Neural cell (in vitro differentiated cells): Measurements from ENCODE around the gene CACNA1A. TPM values are rescaled to one million over a fixed set of nuclear protein-coding genes. Genes with fewer than 3 reads are reported as not detected.
A peak's percentile ranks its signal among the peaks of the same experiment; 100 is the strongest.
"Not testable (repeated sequence)": the region's sequence is repeated elsewhere in the genome, so short reads cannot be mapped to it uniquely, and the experiment has no call there.

Source experiments
- H2AFZ ChIP-seq: fragments of 200-600, 300-800 bp; sonication (generic), shearing (Covaris generic); 2 replicates; pipeline ENCODE4 v1.6.0; 2014; ENCODE audit warnings: low read depth, mild to moderate bottlenecking, antibody characterized with exemption, low read length, moderate library complexity
- H3F3A ChIP-seq: fragments of 200-600 bp; shearing (Covaris generic); 2 replicates; pipeline ENCODE4 v1.6.1; 2016; ENCODE audit warnings: mild to moderate bottlenecking, moderate library complexity, mixed read lengths, antibody characterized with exemption, low read length; ENCODE audit not compliant: insufficient read depth, poor library complexity, severe bottlenecking
- H3K27ac ChIP-seq: fragments of 200-600, 300-800 bp; sonication (generic), shearing (Covaris generic); 2 replicates; pipeline ENCODE4 v1.5.1; 2014; ENCODE audit warnings: mild to moderate bottlenecking, low read length, moderate library complexity
- H3K27me3 ChIP-seq: fragments of 300-800, 200-600 bp; sonication (generic), shearing (Covaris generic); 2 replicates; pipeline ENCODE4 v1.6.0; 2014; ENCODE audit warnings: mild to moderate bottlenecking, low read depth, low read length, moderate library complexity; ENCODE audit not compliant: insufficient read depth
- H3K36me3 ChIP-seq: fragments of 300-800, 200-600 bp; sonication (generic), shearing (Covaris generic); 2 replicates; pipeline ENCODE4 v1.5.1; 2014; ENCODE audit warnings: mild to moderate bottlenecking, antibody characterized with exemption, low read length, moderate library complexity; ENCODE audit not compliant: insufficient read depth
- H3K4me2 ChIP-seq: fragments of 300-800, 200-600 bp; sonication (generic), shearing (Covaris generic); 2 replicates; pipeline ENCODE4 v1.6.0; 2014; ENCODE audit warnings: mild to moderate bottlenecking, low read length
- H3K4me3 ChIP-seq: fragments of 300-800, 200-600 bp; sonication (generic), shearing (Covaris generic); 2 replicates; pipeline ENCODE4 v1.5.1; 2014; ENCODE audit warnings: mild to moderate bottlenecking, low read length, moderate library complexity
- H3K79me2 ChIP-seq: fragments of 200-600 bp; shearing (Covaris generic); replicated peaks from 2 replicates; pipeline ENCODE4 v1.6.0; 2014; ENCODE audit warnings: mild to moderate bottlenecking, low read length, moderate library complexity; ENCODE audit not compliant: insufficient read depth
- H3K9ac ChIP-seq: fragments of 300-800, 200-600 bp; sonication (generic), shearing (Covaris generic); 2 replicates; pipeline ENCODE4 v1.6.1; 2016; ENCODE audit warnings: mild to moderate bottlenecking, low read length, mixed read lengths
- H3K9me2 ChIP-seq: fragments of 200-600 bp; shearing (Covaris generic); 2 replicates; pipeline ENCODE4 v1.6.1; 2016; ENCODE audit warnings: mild to moderate bottlenecking, low read length, mixed read lengths; ENCODE audit not compliant: insufficient read depth
- H3K9me3 ChIP-seq: fragments of 200-600, 300-800 bp; sonication (generic), shearing (Covaris generic); 2 replicates; pipeline ENCODE4 v1.6.1; 2016; ENCODE audit warnings: mild to moderate bottlenecking, mixed run types, low read length, moderate library complexity, mixed read lengths
- H4K20me1 ChIP-seq: fragments of 200-600 bp; shearing (Covaris generic); 2 replicates; pipeline ENCODE4 v1.6.1; 2016; ENCODE audit warnings: mild to moderate bottlenecking, mixed run types; ENCODE audit not compliant: insufficient read depth
- CTCF ChIP-seq: fragments of 450-650 bp; IDR thresholded peaks from 2 replicates; pipeline ENCODE4 v1.5.1; 2014; ENCODE audit warnings: antibody characterized with exemption, mild to moderate bottlenecking, moderate library complexity; ENCODE audit not compliant: poor library complexity, severe bottlenecking
- EP300 ChIP-seq: fragments of 450-650 bp; conservative IDR thresholded peaks from 2 replicates; pipeline ENCODE4 v1.6.1; 2014; ENCODE audit warnings: antibody characterized with exemption, mild to moderate bottlenecking, moderate library complexity; ENCODE audit not compliant: poor library complexity, severe bottlenecking
- EZH2 ChIP-seq: fragments of 200-600, 300-800 bp; shearing (Covaris generic), sonication (generic); IDR thresholded peaks from 2 replicates; pipeline ENCODE4 v1.6.1; 2014; ENCODE audit warnings: antibody characterized with exemption, low read length, borderline replicate concordance, mild to moderate bottlenecking; ENCODE audit not compliant: insufficient read depth, poor library complexity, severe bottlenecking
- MXI1 ChIP-seq: fragments of 450-650 bp; conservative IDR thresholded peaks from 2 replicates; pipeline ENCODE4 v1.6.1; 2014; ENCODE audit warnings: antibody characterized with exemption, mild to moderate bottlenecking; ENCODE audit not compliant: poor library complexity, severe bottlenecking
- POLR2AphosphoS5 ChIP-seq: IDR thresholded peaks from 2 replicates; pipeline ENCODE4 v1.6.1; 2012
- RAD21 ChIP-seq: fragments of 450-650 bp; conservative IDR thresholded peaks from 2 replicates; pipeline ENCODE4 v1.6.1; 2014; ENCODE audit warnings: antibody characterized with exemption, mild to moderate bottlenecking, moderate library complexity
- REST ChIP-seq: IDR thresholded peaks from 2 replicates; pipeline ENCODE4 v1.6.1; 2012; ENCODE audit warnings: borderline replicate concordance
- SMC3 ChIP-seq: fragments of 450-650 bp; conservative IDR thresholded peaks from 2 replicates; pipeline ENCODE4 v1.6.1; 2014; ENCODE audit warnings: antibody characterized with exemption, mild to moderate bottlenecking, moderate library complexity; ENCODE audit not compliant: poor library complexity
- TAF1 ChIP-seq: IDR thresholded peaks from 2 replicates; pipeline ENCODE4 v1.6.1; 2012; ENCODE audit warnings: low read depth
- polyA plus RNA-seq: library from polyadenylated mRNA; depleted of rRNA; stranded (reverse); fragments of >200 nt; gene quantifications from 2 replicates; pipeline ENCODE4 v1.2.3, GENCODE V29; 2014

The CACNA1A gene
- polyA plus RNA-seq, 1 donor from 2014 or later: 6.9 TPM

- Histone ChIP-seq H3K27ac (no peak overlapping the region), H3K9me2 (no peaks in the 10 kb centered on the region), H4K20me1 (no peaks in the 10 kb centered on the region), H3K36me3 (no peaks in the 10 kb centered on the region), H3K4me3 (no peak overlapping the region), H2AFZ (no peak overlapping the region), H3K79me2 (no peaks in the 10 kb centered on the region), H3K9me3 (no peaks in the 10 kb centered on the region), H3F3A (no peaks in the 10 kb centered on the region), H3K4me2 (no peak overlapping the region), H3K27me3 (no peaks in the 10 kb centered on the region), H3K9ac (no peak overlapping the region)
- TF ChIP-seq CTCF (peak; percentile 42), TAF1 (no peak)
Observed at GRCh38 chr19:13428352-13428751, 77.9 kb downstream of the CACNA1A start.

GRCh38 chr19:13427273-13428051 is 78.8 kb downstream of the CACNA1A start:
- no peaks in the 10 kb centered on the region for H3F3A ChIP-seq
- no peaks in the 10 kb centered on the region for H3K9me3 ChIP-seq
- H4K20me1 ChIP-seq: no peaks in the 10 kb centered on the region
- H3K9me2 ChIP-seq: no peaks in the 10 kb centered on the region
- no peak overlapping the region for H3K27ac ChIP-seq
- H3K27me3 ChIP-seq: no peaks in the 10 kb centered on the region
- H3K4me3 ChIP-seq: no peak overlapping the region
- no peak overlapping the region for H3K4me2 ChIP-seq
- TF ChIP-seq SMC3 (no peak), MXI1 (no peak), REST (no peak), EZH2 (no peak), CTCF (no peak), EP300 (no peak), RAD21 (no peak), TAF1 (no peak), POLR2AphosphoS5 (no peak)
- H3K79me2 ChIP-seq: no peaks in the 10 kb centered on the region
- H2AFZ ChIP-seq: no peak overlapping the region
- H3K9ac ChIP-seq: no peak overlapping the region
- H3K36me3 ChIP-seq: no peaks in the 10 kb centered on the region

DNA sequence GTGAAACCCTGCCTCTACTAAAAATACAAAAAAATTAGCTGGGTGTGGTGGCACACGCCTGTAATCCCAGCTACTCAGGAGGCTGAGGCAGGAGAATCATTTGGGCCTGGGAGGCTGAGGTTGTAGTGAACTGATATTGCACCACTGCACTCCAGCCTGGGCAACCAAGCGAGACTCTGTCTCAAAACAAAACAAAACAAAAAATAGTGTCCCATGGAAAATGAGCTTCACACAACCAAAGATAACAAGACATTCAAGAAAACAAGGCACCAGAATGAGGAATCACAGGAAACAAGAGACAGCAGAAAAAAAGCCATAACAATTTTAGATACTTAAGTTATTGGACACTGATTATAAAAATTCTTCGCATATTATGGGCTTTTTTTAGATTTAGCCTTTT is 80.4 kb downstream of the CACNA1A start:
- H4K20me1 ChIP-seq, H3K27ac ChIP-seq, H3K4me3 ChIP-seq, H3K4me2 ChIP-seq, H3F3A ChIP-seq, H3K9me3 ChIP-seq, H3K9ac ChIP-seq, H3K27me3 ChIP-seq, H3K79me2 ChIP-seq, H3K36me3 ChIP-seq, H2AFZ ChIP-seq, H3K9me2 ChIP-seq: not testable (repeated sequence)
